Mucosa of stomach (tissue), 1 donor: ENCODE results near the gene TMEM135.

Source experiments
- H3K27me3 ChIP-seq: one replicate; pipeline ENCODE4 v1.7.0; 2013; ENCODE audit warnings: mild to moderate bottlenecking, low read length; ENCODE audit not compliant: control insufficient read depth, insufficient read depth
- H3K36me3 ChIP-seq: one replicate; pipeline ENCODE4 v1.7.0; 2013; ENCODE audit warnings: low read length; ENCODE audit not compliant: control insufficient read depth, insufficient read depth
- H3K4me1 ChIP-seq: one replicate; pipeline ENCODE4 v1.7.0; 2013; ENCODE audit warnings: mild to moderate bottlenecking, low read length; ENCODE audit not compliant: control insufficient read depth, insufficient read depth
- H3K4me3 ChIP-seq: one replicate; pipeline ENCODE4 v1.7.0; 2013; ENCODE audit warnings: low read length
- H3K9ac ChIP-seq: one replicate; pipeline ENCODE4 v1.7.0; 2013; ENCODE audit warnings: mild to moderate bottlenecking, low read length, moderate library complexity
- H3K9me3 ChIP-seq: one replicate; pipeline ENCODE4 v1.7.0; 2013; ENCODE audit warnings: mild to moderate bottlenecking, low read length, moderate library complexity; ENCODE audit not compliant: control insufficient read depth
- donor health status: Pancreatic carcinoma.

The TMEM135 gene

DNA sequence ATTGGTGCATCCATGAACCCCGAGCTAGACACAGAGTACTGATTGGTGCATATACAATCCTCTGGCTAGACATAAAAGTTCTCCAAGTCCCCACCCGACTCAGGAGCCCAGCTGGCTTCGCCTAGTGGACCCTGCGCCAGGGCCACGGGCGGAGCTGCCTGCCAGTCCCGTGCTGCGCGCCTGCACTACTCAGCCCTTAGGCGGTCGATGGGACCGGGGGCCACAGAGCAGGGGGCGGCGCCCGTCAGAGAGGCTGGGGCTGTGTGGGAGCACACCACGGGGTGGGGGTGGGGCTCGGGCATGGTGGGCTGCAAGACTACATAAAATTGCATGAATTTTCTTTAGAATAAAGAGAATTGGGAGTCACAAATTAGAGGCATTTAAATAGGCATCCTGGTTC lies 248.6 kb downstream of the TMEM135 start:
- H3K27me3 ChIP-seq = no peaks in the 10 kb centered on the region
- no peaks in the 10 kb centered on the region for H3K36me3 ChIP-seq
- H3K4me3 ChIP-seq = no peak overlapping the region
- no peak overlapping the region for H3K9ac ChIP-seq
- H3K4me1 ChIP-seq = no peaks in the 10 kb centered on the region
- H3K9me3 ChIP-seq = no peaks in the 10 kb centered on the region

DNA sequence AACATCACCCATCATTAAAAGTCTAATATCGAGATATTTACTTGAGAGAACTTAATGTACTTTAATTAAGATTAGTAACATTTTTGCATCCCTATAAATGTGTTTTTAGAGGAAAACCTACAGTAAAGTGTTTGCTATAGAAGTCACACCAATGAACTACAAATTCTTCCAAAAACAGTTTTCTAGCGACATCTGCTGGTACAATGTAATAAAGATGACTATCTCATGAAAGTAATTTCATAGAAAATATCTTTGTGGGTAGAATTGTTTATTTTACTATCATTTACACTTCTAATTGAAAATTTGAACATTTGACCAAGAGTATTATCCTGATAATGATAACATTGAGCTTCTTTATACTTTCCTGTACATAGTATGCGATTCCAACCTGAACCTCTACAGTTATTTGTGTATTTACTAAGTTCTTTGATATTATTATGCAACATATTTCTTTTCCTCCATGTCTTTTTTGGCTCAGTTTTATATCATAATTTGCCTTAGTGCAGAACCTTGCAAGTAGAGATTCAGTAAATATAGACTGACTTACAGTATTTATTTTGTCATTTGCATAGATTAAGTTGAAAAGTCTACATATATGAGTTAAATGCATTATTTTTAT lies 252.7 kb downstream of the TMEM135 start:
- H3K36me3 ChIP-seq = no peaks in the 10 kb centered on the region
- H3K4me3 ChIP-seq = no peak overlapping the region
- no peak overlapping the region for H3K9ac ChIP-seq
- H3K9me3 ChIP-seq = no peaks in the 10 kb centered on the region
- no peaks in the 10 kb centered on the region for H3K4me1 ChIP-seq
- H3K27me3 ChIP-seq = no peaks in the 10 kb centered on the region

GRCh38 chr11:87292598-87292997 lies 254.9 kb downstream of the TMEM135 start:
- Histone ChIP-seq H3K4me1 (no peaks in the 10 kb centered on the region), H3K9ac (no peak overlapping the region), H3K9me3 (no peaks in the 10 kb centered on the region), H3K36me3 (no peaks in the 10 kb centered on the region), H3K27me3 (no peaks in the 10 kb centered on the region), H3K4me3 (no peak overlapping the region)

DNA sequence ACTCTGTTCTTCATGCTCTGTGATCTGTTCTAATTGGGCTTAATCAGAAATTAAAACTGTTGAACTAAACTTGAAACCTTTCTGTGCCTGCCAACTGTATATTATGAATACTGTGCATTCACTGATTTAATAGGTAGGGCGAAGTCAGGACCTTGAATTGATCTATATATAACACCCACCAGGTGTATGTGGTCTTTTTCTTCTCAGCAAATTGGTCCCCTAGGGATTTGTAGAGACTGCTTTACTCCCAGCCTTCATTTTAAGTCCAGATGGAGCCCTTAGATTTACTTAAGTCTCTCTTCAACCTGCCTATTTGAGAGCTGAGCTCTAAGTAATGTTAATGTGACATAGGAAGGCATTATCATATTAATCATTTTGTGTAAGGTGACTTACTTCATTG lies 257.5 kb downstream of the TMEM135 start:
- Histone ChIP-seq H3K4me3 (no peak overlapping the region), H3K4me1 (no peaks in the 10 kb centered on the region), H3K9me3 (no peaks in the 10 kb centered on the region), H3K9ac (no peak overlapping the region), H3K27me3 (no peaks in the 10 kb centered on the region), H3K36me3 (no peaks in the 10 kb centered on the region)

DNA sequence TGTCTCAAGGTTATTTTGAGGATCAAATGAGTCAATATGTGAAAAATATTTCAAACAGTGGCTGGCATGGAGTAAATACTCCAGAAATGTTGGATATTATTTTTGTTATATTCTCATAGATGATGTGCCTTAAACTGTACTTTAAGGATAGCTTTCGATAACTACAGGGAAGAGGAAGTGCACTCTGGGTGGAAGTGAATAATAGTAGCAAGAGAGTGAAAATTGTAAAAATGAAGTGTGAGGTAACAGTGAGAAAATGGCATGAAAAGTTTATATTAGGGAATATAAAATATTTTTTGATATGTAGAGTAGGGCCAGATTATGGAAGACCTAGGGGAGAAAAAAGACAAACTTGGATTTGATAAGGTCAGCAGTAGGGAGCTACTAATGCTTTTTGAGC lies 258.9 kb downstream of the TMEM135 start:
- Histone ChIP-seq H3K4me1 (peaks cover 5% of the 10 kb centered on the region), H3K4me3 (no peak overlapping the region), H3K27me3 (no peaks in the 10 kb centered on the region), H3K9me3 (no peaks in the 10 kb centered on the region), H3K36me3 (no peaks in the 10 kb centered on the region), H3K9ac (no peak overlapping the region)

DNA sequence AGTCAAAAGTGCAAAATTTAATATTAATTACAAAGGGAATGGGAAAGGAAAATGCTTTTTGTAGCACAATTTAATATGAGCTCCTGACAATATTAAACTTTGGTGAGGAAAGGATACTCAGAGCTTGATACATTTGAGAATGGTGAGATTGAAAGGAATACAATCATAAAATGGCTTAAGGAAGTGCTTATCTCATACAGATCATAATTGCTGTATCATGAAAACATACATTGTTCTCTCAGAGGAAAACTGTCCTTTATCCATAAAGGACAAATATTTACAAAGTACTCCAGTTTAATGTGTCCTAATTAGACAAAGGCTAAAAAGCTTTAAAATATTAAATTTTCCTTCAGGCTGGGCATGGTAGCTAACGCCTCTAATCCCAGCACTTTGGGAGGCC lies 260.4 kb downstream of the TMEM135 start:
- no peak overlapping the region for H3K4me3 ChIP-seq
- H3K9me3 ChIP-seq = no peaks in the 10 kb centered on the region
- H3K36me3 ChIP-seq = no peaks in the 10 kb centered on the region
- no peak overlapping the region for H3K9ac ChIP-seq
- no peaks in the 10 kb centered on the region for H3K27me3 ChIP-seq
- peaks cover 5% of the 10 kb centered on the region for H3K4me1 ChIP-seq

DNA sequence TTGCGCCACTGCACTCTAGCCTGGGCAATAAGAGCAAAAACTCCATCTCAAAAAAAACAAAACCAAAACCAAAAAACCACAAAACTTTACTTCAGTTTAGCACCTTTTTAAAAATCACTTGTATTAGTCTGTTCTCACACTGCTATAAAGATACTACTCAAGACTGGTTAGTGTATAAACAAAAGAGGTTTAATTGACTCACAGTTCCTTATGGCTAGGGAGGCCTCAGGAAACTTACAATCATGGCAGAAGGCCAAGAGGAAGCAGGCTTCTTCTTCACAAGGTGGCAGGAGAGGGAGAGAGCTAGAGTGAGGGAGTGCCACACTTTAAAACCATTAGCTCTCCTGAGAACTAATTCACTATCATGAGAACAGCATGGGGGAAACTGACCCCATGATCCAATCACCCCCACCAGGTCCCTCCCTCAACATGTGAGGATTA lies 261.3 kb downstream of the TMEM135 start:
- H3K27me3 ChIP-seq = no peaks in the 10 kb centered on the region
- H3K36me3 ChIP-seq = no peaks in the 10 kb centered on the region
- H3K4me1 ChIP-seq = peaks cover 5% of the 10 kb centered on the region
- no peak overlapping the region for H3K4me3 ChIP-seq
- no peaks in the 10 kb centered on the region for H3K9me3 ChIP-seq
- no peak overlapping the region for H3K9ac ChIP-seq

GRCh38 chr11:87300640-87301380 lies 263.1 kb downstream of the TMEM135 start:
- Histone ChIP-seq H3K9me3 (no peaks in the 10 kb centered on the region), H3K4me3 (no peak overlapping the region), H3K4me1 (peaks cover 5% of the 10 kb centered on the region), H3K36me3 (no peaks in the 10 kb centered on the region), H3K27me3 (no peaks in the 10 kb centered on the region), H3K9ac (no peak overlapping the region)

DNA sequence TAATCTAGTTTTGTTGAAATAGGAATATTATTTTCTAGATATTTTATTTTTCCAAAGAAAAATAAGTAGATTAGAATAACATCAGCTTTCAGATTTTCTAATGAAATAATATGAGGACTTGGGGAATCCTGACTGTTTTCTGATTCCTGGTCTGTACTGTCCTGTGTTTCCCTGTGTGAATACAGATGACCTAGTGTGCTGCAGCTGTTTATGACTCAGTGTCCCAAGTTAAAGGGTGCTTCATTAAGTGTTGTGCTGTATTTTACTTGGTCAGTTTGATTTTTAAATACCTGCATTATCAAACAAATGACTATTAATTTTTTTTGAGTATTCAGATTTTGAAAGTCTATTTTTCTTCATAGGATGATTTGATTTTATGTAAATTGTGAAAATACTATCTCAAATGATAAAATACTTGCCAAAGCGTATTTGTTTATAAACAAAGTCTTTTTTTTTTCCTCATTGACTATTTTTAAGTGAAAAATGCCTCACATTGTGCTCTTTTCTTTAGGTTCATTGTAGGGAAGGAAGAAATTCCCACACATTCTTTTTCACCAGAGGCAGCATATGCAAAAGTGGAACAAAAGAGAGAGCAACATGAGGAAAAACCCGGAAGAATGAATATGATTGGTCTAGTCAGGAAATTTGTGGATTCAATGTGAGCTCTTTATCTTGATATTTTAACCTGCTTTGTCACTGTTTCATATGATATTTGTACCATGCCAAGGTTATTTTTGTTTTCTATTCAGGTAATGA lies 264.2 kb downstream of the TMEM135 start:
- H3K4me1 ChIP-seq = peaks cover 5% of the 10 kb centered on the region
- no peak overlapping the region for H3K4me3 ChIP-seq
- H3K36me3 ChIP-seq = no peaks in the 10 kb centered on the region
- no peaks in the 10 kb centered on the region for H3K9me3 ChIP-seq
- H3K27me3 ChIP-seq = no peaks in the 10 kb centered on the region
- H3K9ac ChIP-seq = no peak overlapping the region

DNA sequence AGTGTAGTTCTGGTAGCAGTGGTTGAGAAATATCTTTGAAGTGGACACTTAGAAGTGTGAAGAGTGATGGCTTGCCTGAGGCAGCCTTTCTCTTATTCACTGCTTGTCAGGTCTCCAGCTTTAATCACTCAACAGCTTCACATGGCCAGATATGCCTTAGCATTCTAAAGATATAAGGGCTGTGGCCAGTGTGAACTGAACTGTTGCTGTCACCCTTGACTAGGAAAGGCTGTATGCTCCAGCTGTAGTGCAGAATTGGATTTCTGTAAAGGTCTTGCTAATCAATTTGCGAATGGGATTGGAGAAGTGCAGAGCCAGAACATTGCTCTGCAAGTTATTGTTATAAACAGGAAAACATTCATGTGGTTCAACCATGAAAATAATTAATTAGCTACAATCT lies 266.7 kb downstream of the TMEM135 start:
- Histone ChIP-seq H3K9me3 (no peaks in the 10 kb centered on the region), H3K4me1 (peaks cover 5% of the 10 kb centered on the region), H3K36me3 (no peaks in the 10 kb centered on the region), H3K27me3 (no peaks in the 10 kb centered on the region), H3K4me3 (no peak overlapping the region), H3K9ac (no peak overlapping the region)

DNA sequence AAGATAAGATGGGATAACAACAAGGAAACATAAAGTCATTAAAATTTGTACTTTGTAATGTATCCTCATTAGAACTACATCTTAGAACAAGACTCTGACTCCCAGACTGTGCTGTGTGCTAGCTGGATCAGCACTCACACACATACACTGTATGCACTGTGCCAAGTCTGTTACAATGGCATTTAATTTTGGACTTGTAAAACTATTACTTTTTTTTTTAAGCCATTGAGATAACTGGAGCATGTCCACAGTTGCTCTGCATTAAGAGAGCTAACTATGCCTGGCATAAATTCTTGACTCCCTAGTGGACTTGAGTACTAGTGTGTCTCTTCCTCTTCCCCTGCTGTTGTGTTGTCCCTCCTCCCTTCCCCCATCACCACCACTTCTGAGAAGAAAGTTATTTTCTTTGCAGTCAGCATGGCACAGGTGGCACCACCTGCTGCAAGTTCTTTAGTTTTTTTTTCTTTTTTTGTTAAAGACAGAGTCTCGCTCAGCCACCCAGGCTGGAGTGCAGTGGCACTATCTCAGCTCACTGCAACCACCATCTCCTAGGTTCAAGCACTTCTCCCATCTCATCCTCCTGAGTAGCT lies 268.6 kb downstream of the TMEM135 start:
- Histone ChIP-seq H3K9me3 (no peaks in the 10 kb centered on the region), H3K27me3 (no peaks in the 10 kb centered on the region), H3K36me3 (no peaks in the 10 kb centered on the region)

GRCh38 chr11:87307101-87307500 lies 269.4 kb downstream of the TMEM135 start:
- no peaks in the 10 kb centered on the region for H3K27me3 ChIP-seq
- H3K4me3 ChIP-seq = no peak overlapping the region
- no peaks in the 10 kb centered on the region for H3K36me3 ChIP-seq
- no peaks in the 10 kb centered on the region for H3K9me3 ChIP-seq
- H3K9ac ChIP-seq = no peak overlapping the region
- H3K4me1 ChIP-seq = no peaks in the 10 kb centered on the region

More for the DNA sequence above, 268.6 kb downstream of the TMEM135 start:
- H3K4me1 ChIP-seq = no peaks in the 10 kb centered on the region
- H3K4me3 ChIP-seq = no peak overlapping the region
- H3K9ac ChIP-seq = no peak overlapping the region
